Smooth muscle cell (in vitro differentiated cells): ENCODE measurements around the gene SPATA3. TPM values are rescaled to one million over a fixed set of nuclear protein-coding genes. Genes with fewer than 3 reads are reported as not detected.

Source experiments
- DNase-seq: peaks from one replicate; lab custom pipeline; 2025; ENCODE audit not compliant: unreplicated experiment; lab: John Stamatoyannopoulos, UW
- H2AFZ ChIP-seq: fragments of 200-600 bp; sonication (generic); 2 replicates; pipeline ENCODE4 v1.6.0; 2016; ENCODE audit warnings: antibody characterized with exemption, low read depth, mild to moderate bottlenecking
- H3F3A ChIP-seq: fragments of 200-600 bp; sonication (generic); 2 replicates; pipeline ENCODE4 v1.6.0; 2017; ENCODE audit warnings: antibody characterized with exemption, low read depth
- H3K27ac ChIP-seq: fragments of 200-600 bp; sonication (generic); 2 replicates; pipeline ENCODE4 v1.5.1; 2016; ENCODE audit warnings: low read depth, mild to moderate bottlenecking
- H3K27me3 ChIP-seq: fragments of 200-600 bp; sonication (generic); 2 replicates; pipeline ENCODE4 v1.6.1; 2016; ENCODE audit warnings: low read depth, mild to moderate bottlenecking
- H3K36me3 ChIP-seq: fragments of 200-600 bp; sonication (generic); 2 replicates; pipeline ENCODE4 v1.5.1; 2016; ENCODE audit warnings: low read depth
- H3K4me1 ChIP-seq: fragments of 200-600 bp; sonication (generic); 2 replicates; pipeline ENCODE4 v1.5.1; 2016; ENCODE audit warnings: low read depth
- H3K4me2 ChIP-seq: fragments of 200-600 bp; sonication (generic); 2 replicates; pipeline ENCODE4 v1.6.0; 2016; ENCODE audit warnings: mild to moderate bottlenecking
- H3K4me3 ChIP-seq: fragments of 200-600 bp; sonication (generic); 2 replicates; pipeline ENCODE4 v1.5.1; 2016; ENCODE audit warnings: mild to moderate bottlenecking
- H3K79me2 ChIP-seq: fragments of 200-600 bp; sonication (generic); 2 replicates; pipeline ENCODE4 v1.6.0; 2016; ENCODE audit warnings: low read depth, mild to moderate bottlenecking
- H3K9ac ChIP-seq: fragments of 200-600 bp; sonication (generic); 2 replicates; pipeline ENCODE4 v1.6.0; 2016; ENCODE audit warnings: low read depth
- H3K9me3 ChIP-seq: fragments of 200-600 bp; sonication (generic); replicated peaks from 2 replicates; pipeline ENCODE4 v1.5.1; 2016; ENCODE audit warnings: low read depth
- H4K20me1 ChIP-seq: fragments of 200-600 bp; sonication (generic); 2 replicates; pipeline ENCODE4 v1.6.0; 2016; ENCODE audit warnings: low read depth
- WGBS: methylation state at CpG from one replicate; pipeline ENCODE4 v1.1.7; 2016; ENCODE audit warnings: low lambda C conversion rate; 5-methylcytosine and 5-hydroxymethylcytosine counted together
- polyA plus RNA-seq: library from polyadenylated mRNA; unstranded; fragments of >200 nt; fragmentation: Nextera tagmentation; extraction: Ambion mirVana; gene quantifications from 2 replicates; pipeline ENCODE4 v1.2.1, GENCODE V29; 2016
- total RNA-seq: library from RNA; depleted of rRNA; stranded (reverse); fragments of >200 nt; gene quantifications from 2 replicates; pipeline ENCODE4 v1.2.3, GENCODE V29; 2014
- TF ChIP-seq, protein P1 (sequence below): fragments of 200-600 bp; sonication (generic); IDR thresholded peaks from 2 replicates; pipeline ENCODE4 v1.5.1; 2017; ENCODE audit warnings: borderline replicate concordance, mild to moderate bottlenecking, antibody characterized with exemption; ENCODE audit not compliant: insufficient read depth, poor library complexity, severe bottlenecking

Gene SPATA3
- total and polyA plus RNA-seq, 2 experiments from 2014 or later, result not detected

- Histone ChIP-seq H3K27me3 (no peaks in the 10 kb centered on the region), H3K27ac (no peak overlapping the region), H3K9me3 (no peaks in the 10 kb centered on the region), H3K9ac (no peak overlapping the region), H2AFZ (no peak overlapping the region), H3K79me2 (no peaks in the 10 kb centered on the region), H4K20me1 (no peaks in the 10 kb centered on the region), H3F3A (no peaks in the 10 kb centered on the region), H3K4me3 (no peak overlapping the region), H3K36me3 (no peaks in the 10 kb centered on the region), H3K4me2 (no peak overlapping the region), H3K4me1 (no peaks in the 10 kb centered on the region)
- WGBS, result 95% methylated on average over 53 of the region's 70 CpGs
- DNase-seq, result no peak
- TF ChIP-seq, protein P1, sequence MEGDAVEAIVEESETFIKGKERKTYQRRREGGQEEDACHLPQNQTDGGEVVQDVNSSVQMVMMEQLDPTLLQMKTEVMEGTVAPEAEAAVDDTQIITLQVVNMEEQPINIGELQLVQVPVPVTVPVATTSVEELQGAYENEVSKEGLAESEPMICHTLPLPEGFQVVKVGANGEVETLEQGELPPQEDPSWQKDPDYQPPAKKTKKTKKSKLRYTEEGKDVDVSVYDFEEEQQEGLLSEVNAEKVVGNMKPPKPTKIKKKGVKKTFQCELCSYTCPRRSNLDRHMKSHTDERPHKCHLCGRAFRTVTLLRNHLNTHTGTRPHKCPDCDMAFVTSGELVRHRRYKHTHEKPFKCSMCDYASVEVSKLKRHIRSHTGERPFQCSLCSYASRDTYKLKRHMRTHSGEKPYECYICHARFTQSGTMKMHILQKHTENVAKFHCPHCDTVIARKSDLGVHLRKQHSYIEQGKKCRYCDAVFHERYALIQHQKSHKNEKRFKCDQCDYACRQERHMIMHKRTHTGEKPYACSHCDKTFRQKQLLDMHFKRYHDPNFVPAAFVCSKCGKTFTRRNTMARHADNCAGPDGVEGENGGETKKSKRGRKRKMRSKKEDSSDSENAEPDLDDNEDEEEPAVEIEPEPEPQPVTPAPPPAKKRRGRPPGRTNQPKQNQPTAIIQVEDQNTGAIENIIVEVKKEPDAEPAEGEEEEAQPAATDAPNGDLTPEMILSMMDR, result no peak
These were observed 5.6 kb upstream of the SPATA3 start for GRCh38 chr2:230990131-230990898.

DNA sequence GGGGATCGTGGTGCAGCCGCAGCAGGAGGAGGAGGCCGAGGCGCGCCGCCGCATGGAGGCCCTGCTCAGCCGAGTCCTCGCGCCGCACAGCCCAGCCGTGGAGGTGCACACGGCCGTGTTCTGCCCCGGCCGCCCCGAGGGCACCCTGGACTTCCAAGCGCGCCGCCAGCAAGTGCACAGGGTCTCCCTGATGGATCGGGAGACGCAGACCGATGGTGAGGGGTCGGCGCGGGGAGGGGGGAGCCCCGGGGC is 5.1 kb upstream of the SPATA3 start:
- WGBS, result 82% methylated on average over 14 of the region's 27 CpGs
- Histone ChIP-seq H2AFZ (no peak overlapping the region), H4K20me1 (no peaks in the 10 kb centered on the region), H3K27ac (no peak overlapping the region), H3K79me2 (no peaks in the 10 kb centered on the region), H3K4me2 (no peak overlapping the region), H3K36me3 (no peaks in the 10 kb centered on the region), H3K4me1 (no peaks in the 10 kb centered on the region), H3F3A (no peaks in the 10 kb centered on the region), H3K9ac (no peak overlapping the region), H3K4me3 (no peak overlapping the region), H3K27me3 (no peaks in the 10 kb centered on the region), H3K9me3 (no peaks in the 10 kb centered on the region)
- DNase-seq, result no peak
- TF ChIP-seq, protein P1, result no peak

DNA sequence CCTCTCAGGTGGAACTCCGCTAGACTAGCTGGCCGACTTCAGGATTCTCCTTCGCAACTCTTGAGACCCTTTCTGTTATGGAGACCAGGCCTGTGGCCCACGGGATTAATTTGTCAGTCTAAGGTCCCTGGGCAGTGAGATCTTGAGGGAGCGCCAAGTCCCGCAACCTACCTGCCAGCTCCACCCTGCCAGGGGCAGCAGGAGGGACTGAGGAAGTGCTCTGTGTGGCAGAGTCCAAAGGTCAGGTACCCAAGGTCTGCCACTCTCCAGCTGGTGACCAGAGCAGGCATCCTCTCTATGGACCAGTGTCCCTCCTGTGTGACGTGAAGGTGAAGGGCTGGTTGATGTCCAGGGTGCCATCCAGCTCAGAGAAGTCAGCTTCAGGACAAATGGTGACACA is 4.3 kb upstream of the SPATA3 start:
- H3K36me3 ChIP-seq, result no peaks in the 10 kb centered on the region
- H3K4me3 ChIP-seq, result no peak overlapping the region
- no peaks in the 10 kb centered on the region for H3K27me3 ChIP-seq
- WGBS, result 95% methylated on average over 7 of the region's 7 CpGs
- no peaks in the 10 kb centered on the region for H3K4me1 ChIP-seq
- H3K27ac ChIP-seq, result no peak overlapping the region
- TF ChIP-seq, protein P1, result no peak
- DNase-seq, result no peak
- no peak overlapping the region for H3K4me2 ChIP-seq
- H3K9me3 ChIP-seq, result no peaks in the 10 kb centered on the region
- H3F3A ChIP-seq, result no peaks in the 10 kb centered on the region
- no peaks in the 10 kb centered on the region for H4K20me1 ChIP-seq
- no peak overlapping the region for H2AFZ ChIP-seq
- no peaks in the 10 kb centered on the region for H3K79me2 ChIP-seq
- H3K9ac ChIP-seq, result no peak overlapping the region

GRCh38 chr2:230996661-230997060 is 740 bp downstream of the SPATA3 start:
- Histone ChIP-seq H3K9me3 (no peaks in the 10 kb centered on the region), H4K20me1 (no peaks in the 10 kb centered on the region), H3K36me3 (no peaks in the 10 kb centered on the region), H3K4me3 (no peak overlapping the region), H3K79me2 (no peaks in the 10 kb centered on the region), H2AFZ (no peak overlapping the region), H3K27ac (no peak overlapping the region), H3K27me3 (peaks cover 4% of the 10 kb centered on the region), H3K4me1 (no peaks in the 10 kb centered on the region), H3K9ac (no peak overlapping the region), H3F3A (no peaks in the 10 kb centered on the region), H3K4me2 (no peak overlapping the region)
- DNase-seq, result no peak
- TF ChIP-seq, protein P1, result no peak
